T-cell (primary cell): ENCODE measurements around the gene DYNC1H1. TPM values are rescaled to one million over a fixed set of nuclear protein-coding genes. Genes with fewer than 3 reads are reported as not detected.
"Not testable (repeated sequence)": the region's sequence is repeated elsewhere in the genome, so short reads cannot be mapped to it uniquely, and the experiment has no call there.

ENCODE experiments used
- ATAC-seq, 4 experiments: fragments of 200-7000 bp in 3 of 4; fragments of 150-1000 bp in 1 of 4; cut with Tn5 transposase; replicated peaks in 1 of 4; 1 replicate in 3 of 4; 2 replicates in 1 of 4; pipeline ENCODE4 v1.10.0; 2021; ENCODE audit warnings: moderate library complexity in 3 of 4, mild to moderate bottlenecking in 2 of 4, moderate number of reproducible peaks in 1 of 4
- CTCF ChIA-PET, 2 donors: fragments of 300-600 bp; sonication (Branson Sonifier 250); formaldehyde crosslinking; loops; one replicate each; lab custom pipeline; 2022; ENCODE audit warnings: antibody characterized with exemption in 2 of 2; lab: Charles Lee
- POLR2A ChIA-PET, 2 donors: fragments of 300-600 bp; sonication (Branson Sonifier 250); formaldehyde crosslinking; loops; one replicate each; lab custom pipeline; 2022; ENCODE audit warnings: antibody characterized with exemption in 2 of 2; lab: Charles Lee
- DNase-seq, 35 experiments: peaks; one replicate each; pipeline versions ENCODE4 v3.0.0 to v3.0.0-alpha.2; 2013 to 2023
- H3K27ac ChIP-seq: one replicate; pipeline ENCODE4 v1.5.1; 2013; ENCODE audit warnings: low read length
- H3K27me3 ChIP-seq, 2 experiments: replicated peaks in 1 of 2; 1 replicate in 1 of 2; 2 replicates in 1 of 2; pipeline versions ENCODE4 v1.6.1 to v1.7.0; 2013; ENCODE audit warnings: low read length in 1 of 2, mixed read lengths in 1 of 2; ENCODE audit not compliant: control insufficient read depth in 2 of 2, insufficient read depth in 2 of 2; ENCODE audit errors: extremely low read depth in 1 of 2
- H3K36me3 ChIP-seq, 2 donors: 1 replicate in 1 of 2; 2 replicates in 1 of 2; pipeline versions ENCODE4 v1.6.1 to v1.7.0; 2013; ENCODE audit warnings: low read length in 1 of 2; ENCODE audit not compliant: control insufficient read depth in 2 of 2, insufficient read depth in 1 of 2; ENCODE audit errors: extremely low read depth in 1 of 2
- H3K4me1 ChIP-seq, 2 experiments: 1 replicate in 1 of 2; 2 replicates in 1 of 2; pipeline versions ENCODE4 v1.6.1 to v1.7.0; 2013; ENCODE audit warnings: low read length in 2 of 2, mixed read lengths in 1 of 2; ENCODE audit not compliant: insufficient read depth in 2 of 2, control insufficient read depth in 1 of 2; ENCODE audit errors: extremely low read depth in 1 of 2
- H3K4me3 ChIP-seq, 2 donors: 1 replicate in 1 of 2; 2 replicates in 1 of 2; pipeline versions ENCODE4 v1.5.1 to v1.7.0; 2013; ENCODE audit warnings: mild to moderate bottlenecking in 2 of 2, low read length in 1 of 2, moderate library complexity in 1 of 2; ENCODE audit not compliant: control insufficient read depth in 1 of 2; ENCODE audit errors: extremely low read depth in 1 of 2
- H3K9me3 ChIP-seq: 2 replicates; pipeline ENCODE4 v1.7.0; 2013
- H3K27ac Mint-ChIP-seq, 2 donors: one replicate each; pipeline ENCODE4 v1.8.0; 2020 to 2021; ENCODE audit warnings: mild to moderate bottlenecking in 2 of 2, mixed read lengths in 2 of 2
- H3K27me3 Mint-ChIP-seq, 2 donors: one replicate each; pipeline ENCODE4 v1.8.0; 2021 to 2022; ENCODE audit warnings: mixed read lengths in 2 of 2
- H3K36me3 Mint-ChIP-seq: one replicate; pipeline ENCODE4 v1.8.0; 2021; ENCODE audit warnings: mixed read lengths
- H3K4me1 Mint-ChIP-seq, 3 donors: one replicate each; pipeline ENCODE4 v1.8.0; 2020 to 2022; ENCODE audit warnings: mixed read lengths in 3 of 3, mild to moderate bottlenecking in 1 of 3
- H3K4me3 Mint-ChIP-seq, 3 donors: one replicate each; pipeline ENCODE4 v1.8.0; 2020 to 2022; ENCODE audit warnings: mild to moderate bottlenecking in 3 of 3, mixed read lengths in 3 of 3, moderate library complexity in 3 of 3
- H3K9me3 Mint-ChIP-seq, 3 donors: one replicate each; pipeline ENCODE4 v1.8.0; 2020 to 2022; ENCODE audit warnings: mixed read lengths in 3 of 3
- WGBS: methylation state at CpG from one replicate; pipeline ENCODE4 v1.1.5; 2013; ENCODE audit warnings: missing lambda C conversion rate; ENCODE audit not compliant: insufficient coverage; 5-methylcytosine and 5-hydroxymethylcytosine counted together
- total RNA-seq, 35 experiments: library from RNA in 6 of 35; stranded (reverse) in 6 of 35; fragments of 120-200 nt in 1 of 35; gene quantifications; one replicate each; pipeline versions ENCODE4 v1.2.1 to v1.2.4 and lab custom pipeline; 2013 to 2026

DYNC1H1 gene
- total RNA-seq, 5 donors from 2014 or later (not counting 1 experiment from before 2014, with no cell fraction given): 271 to 310 (median 279) TPM

DNA sequence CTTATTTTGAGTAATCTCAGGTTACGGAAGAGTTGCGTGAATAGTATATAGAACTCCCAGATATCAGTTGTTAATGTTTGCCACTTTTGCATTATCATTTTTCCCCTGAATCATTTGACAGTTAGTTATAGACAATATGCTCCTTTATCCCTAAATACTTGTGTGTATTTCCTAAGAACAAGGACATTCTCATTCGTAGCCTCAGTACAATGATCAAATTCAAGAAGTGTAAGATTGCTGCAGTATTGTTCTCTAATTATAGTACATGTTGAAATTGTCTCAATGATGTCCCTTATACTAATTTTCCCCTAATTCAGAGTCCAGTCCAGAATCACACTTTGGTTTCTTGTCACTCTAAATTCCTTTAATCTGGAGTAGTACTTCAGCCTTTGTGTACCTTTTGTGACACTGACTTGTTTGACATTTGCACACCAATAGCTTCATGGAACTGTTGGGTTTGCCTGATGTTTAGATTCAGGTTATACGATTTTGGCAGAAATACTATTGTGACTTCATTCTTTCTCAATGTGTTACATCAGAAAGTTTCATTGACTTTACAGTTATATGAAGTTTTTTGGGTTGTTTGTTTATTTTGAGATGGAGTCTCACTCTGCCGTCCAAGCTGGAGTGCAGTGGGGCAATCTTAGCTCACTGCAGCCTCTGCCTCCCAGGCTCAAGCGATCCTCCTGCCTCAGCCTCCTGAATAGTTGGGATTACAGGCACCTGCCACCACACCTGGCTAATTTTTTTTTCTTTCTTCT, 13.1 kb downstream of the DYNC1H1 start:
- Mint-ChIP-seq H3K36me3 (peaks cover 42% of the 10 kb centered on the region), H3K27me3 (no peaks in the 10 kb centered on the region), H3K4me3 (no peak overlapping the region), H3K27ac (no peak overlapping the region), H3K4me1 (peaks cover 20 to 24% (median 21%) of the 10 kb centered on the region in 3 donors), H3K9me3 (no peaks in the 10 kb centered on the region)
- no peak overlapping the region for H3K27ac ChIP-seq
- no peaks in the 10 kb centered on the region for H3K27me3 ChIP-seq
- no peaks in the 10 kb centered on the region for H3K9me3 ChIP-seq
- 100% methylated on average over 1 of the region's 6 CpGs for WGBS
- POLR2A ChIA-PET: interaction anchor here in 1 of 2 donors (0.6 kb wide), 1 partner anchor 48 kb away, joined by 6 read pairs; no protein-coding TSS in a partner anchor
- ATAC-seq (no peak), DNase-seq (no peak)
- CTCF ChIA-PET: no interaction called here
- H3K4me3 ChIP-seq: no peak overlapping the region
- H3K36me3 ChIP-seq: peaks cover 7 to 61% of the 10 kb centered on the region in 2 donors
- peaks cover 0 to 13% of the 10 kb centered on the region in 2 experiments for H3K4me1 ChIP-seq

GRCh38 chr14:101979666-101980065, 15.3 kb downstream of the DYNC1H1 start:
- ChIA-PET CTCF (interaction anchor here in 1 of 2 donors (0.6 kb wide), 1 partner anchor 549 kb away, joined by 5 read pairs; no protein-coding TSS in a partner anchor), POLR2A (no interaction called here)
- peaks cover 8 to 10% (median 9%) of the 10 kb centered on the region in 3 donors for H3K4me1 Mint-ChIP-seq
- H3K27me3 ChIP-seq: no peaks in the 10 kb centered on the region
- H3K4me3 ChIP-seq: no peak overlapping the region
- ATAC-seq (no peak), DNase-seq (no peak)
- 93% methylated on average over 3 of the region's 6 CpGs for WGBS
- no peak overlapping the region for H3K4me3 Mint-ChIP-seq
- no peak overlapping the region for H3K27ac ChIP-seq
- H3K36me3 ChIP-seq: peaks cover 16 to 76% of the 10 kb centered on the region in 2 donors
- no peaks in the 10 kb centered on the region for H3K9me3 ChIP-seq
- no peaks in the 10 kb centered on the region for H3K27me3 Mint-ChIP-seq
- H3K9me3 Mint-ChIP-seq: no peaks in the 10 kb centered on the region
- H3K36me3 Mint-ChIP-seq: peaks cover 50% of the 10 kb centered on the region
- H3K4me1 ChIP-seq: peaks cover 0 to 6% of the 10 kb centered on the region in 2 experiments
- H3K27ac Mint-ChIP-seq: no peak overlapping the region

DNA sequence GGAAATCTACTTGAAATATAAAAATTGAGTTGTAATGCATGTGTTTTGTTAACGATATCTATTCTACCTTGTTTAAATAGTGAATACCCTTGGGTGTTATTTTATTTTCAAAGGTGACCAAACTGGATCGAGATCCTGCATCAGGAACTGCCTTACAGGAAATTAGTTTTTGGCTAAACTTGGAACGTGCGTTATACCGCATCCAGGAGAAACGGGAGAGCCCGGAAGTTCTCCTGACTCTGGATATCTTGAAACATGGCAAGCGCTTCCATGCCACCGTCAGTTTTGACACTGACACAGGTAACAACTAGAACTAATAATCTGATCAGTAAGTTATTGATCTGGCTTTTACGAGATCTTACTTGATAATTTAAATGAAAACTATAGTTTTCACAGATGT, 15.9 kb downstream of the DYNC1H1 start:
- no peaks in the 10 kb centered on the region for H3K27me3 ChIP-seq
- no peak overlapping the region for H3K4me3 ChIP-seq
- H3K36me3 ChIP-seq: peaks cover 19 to 79% of the 10 kb centered on the region in 2 donors
- H3K4me3 Mint-ChIP-seq: no peak overlapping the region
- H3K27ac Mint-ChIP-seq: no peak overlapping the region
- peaks cover 2 to 4% (median 3%) of the 10 kb centered on the region in 3 donors for H3K4me1 Mint-ChIP-seq
- H3K36me3 Mint-ChIP-seq: peaks cover 46% of the 10 kb centered on the region
- no peaks in the 10 kb centered on the region for H3K9me3 Mint-ChIP-seq
- no peak for DNase-seq
- no peaks in the 10 kb centered on the region for H3K9me3 ChIP-seq
- CTCF ChIA-PET: no interaction called here
- 98% methylated on average over 6 of the region's 10 CpGs for WGBS
- no peak for ATAC-seq
- H3K4me1 ChIP-seq: no peaks in the 10 kb centered on the region
- H3K27me3 Mint-ChIP-seq: no peaks in the 10 kb centered on the region
- H3K27ac ChIP-seq: no peak overlapping the region
- POLR2A ChIA-PET: no interaction called here

DNA sequence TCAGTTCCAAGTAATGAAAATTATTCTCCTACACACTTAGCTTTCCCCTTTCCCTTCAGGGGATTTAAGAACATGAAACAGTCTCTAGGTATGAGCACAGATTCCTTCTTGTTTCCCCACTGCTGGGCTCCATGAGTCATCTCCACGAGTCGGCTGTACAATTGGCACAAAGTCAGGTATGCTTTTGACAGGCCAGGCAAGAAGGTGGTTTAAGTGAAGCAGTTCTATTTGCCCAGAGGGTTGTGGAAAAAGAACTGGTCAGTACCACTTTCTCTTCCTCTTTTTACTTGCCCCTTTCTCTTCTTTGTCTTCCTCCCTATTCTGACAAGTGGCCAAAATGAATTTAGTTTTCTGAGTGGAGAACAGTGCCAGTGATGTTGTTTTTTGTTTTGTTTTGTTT, 16.3 kb downstream of the DYNC1H1 start:
- no CpG with 5 or more reads among the region's 2 CpGs for WGBS
- peaks cover 46% of the 10 kb centered on the region for H3K36me3 Mint-ChIP-seq
- POLR2A ChIA-PET: interaction anchor here (0.6 to 0.7 kb wide), 2 partner anchors 7 to 681 kb away, joined by 3 to 6 read pairs; no protein-coding TSS in a partner anchor

DNA sequence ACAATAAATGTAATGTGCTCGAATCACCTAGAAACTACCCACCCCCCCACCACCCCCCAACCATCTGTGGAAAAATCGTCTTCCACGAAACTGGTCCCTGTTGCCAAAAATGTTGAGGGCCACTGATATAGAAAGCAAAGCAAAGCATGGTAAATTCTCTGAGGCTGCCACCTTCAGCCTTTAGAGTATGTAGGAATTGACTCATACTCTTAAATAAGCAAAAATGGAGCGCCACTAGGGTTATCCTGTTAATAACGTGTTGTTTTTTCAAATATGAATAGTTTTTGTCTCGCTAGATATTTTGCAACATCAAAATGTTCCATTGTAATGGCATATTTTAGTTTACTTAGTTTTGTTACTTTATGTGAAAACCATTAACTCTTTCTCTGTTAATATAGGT, 18.2 kb downstream of the DYNC1H1 start:
- Mint-ChIP-seq H3K9me3 (no peaks in the 10 kb centered on the region), H3K4me1 (peaks cover 0 to 2% (median 0%) of the 10 kb centered on the region in 3 donors), H3K36me3 (peaks cover 51% of the 10 kb centered on the region), H3K4me3 (no peak overlapping the region), H3K27ac (no peak overlapping the region), H3K27me3 (no peaks in the 10 kb centered on the region)
- Histone ChIP-seq H3K36me3 (peaks cover 29 to 88% of the 10 kb centered on the region in 2 donors), H3K4me1 (no peaks in the 10 kb centered on the region), H3K27me3 (no peaks in the 10 kb centered on the region), H3K4me3 (no peak overlapping the region), H3K27ac (no peak overlapping the region), H3K9me3 (no peaks in the 10 kb centered on the region)
- DNase-seq (no peak), ATAC-seq (no peak)
- no CpG with 5 or more reads among the region's 6 CpGs for WGBS
- CTCF ChIA-PET: no interaction called here
- POLR2A ChIA-PET: no interaction called here

More for the DNA sequence above, 16.3 kb downstream of the DYNC1H1 start:
- Mint-ChIP-seq H3K9me3 (no peaks in the 10 kb centered on the region), H3K4me3 (no peak overlapping the region), H3K27me3 (no peaks in the 10 kb centered on the region), H3K27ac (peak overlapping the region in 1 of 2 donors; percentile 28), H3K4me1 (peaks cover 0 to 2% (median 1%) of the 10 kb centered on the region in 3 donors)
- CTCF ChIA-PET: no interaction called here
- no peak overlapping the region for H3K27ac ChIP-seq
- H3K4me1 ChIP-seq: no peaks in the 10 kb centered on the region
- no peak for DNase-seq
- H3K27me3 ChIP-seq: no peaks in the 10 kb centered on the region
- H3K36me3 ChIP-seq: peaks cover 19 to 81% of the 10 kb centered on the region in 2 donors
- no peak for ATAC-seq
- no peaks in the 10 kb centered on the region for H3K9me3 ChIP-seq
- H3K4me3 ChIP-seq: no peak overlapping the region

- 97% methylated on average over 5 of the region's 12 CpGs for WGBS
- H3K27ac ChIP-seq, H3K4me1 Mint-ChIP-seq, H3K27ac Mint-ChIP-seq, H3K4me3 Mint-ChIP-seq, H3K9me3 Mint-ChIP-seq, H3K4me3 ChIP-seq, POLR2A ChIA-PET, ATAC-seq, H3K27me3 Mint-ChIP-seq, H3K27me3 ChIP-seq, DNase-seq, H3K4me1 ChIP-seq, H3K9me3 ChIP-seq: not testable (repeated sequence)
- peaks cover 35 to 93% of the 10 kb centered on the region in 2 donors for H3K36me3 ChIP-seq
- CTCF ChIA-PET: interaction anchor here in 1 of 2 donors (0.6 to 0.7 kb wide), 3 partner anchors 38 to 1682 kb away, joined by 5 to 7 read pairs (median 7); no protein-coding TSS in a partner anchor
- peaks cover 59% of the 10 kb centered on the region for H3K36me3 Mint-ChIP-seq
Measured at GRCh38 chr14:101984831-101985230, 20.5 kb downstream of the DYNC1H1 start.
